Urinary bladder (tissue), 4 donors: Measurements from ENCODE around the gene SERP1. TPM values are rescaled to one million over a fixed set of nuclear protein-coding genes. Genes with fewer than 3 reads are reported as not detected.

ENCODE experiments used
- DNase-seq: peaks from one replicate; pipeline ENCODE4 v3.0.0-alpha.2; 2015; ENCODE audit errors: extremely low spot score
- H3K27ac ChIP-seq: one replicate; pipeline ENCODE4 v1.5.1; 2013; ENCODE audit warnings: low read depth, mild to moderate bottlenecking, moderate library complexity
- H3K36me3 ChIP-seq: one replicate; pipeline ENCODE4 v1.6.1; 2013; ENCODE audit warnings: mild to moderate bottlenecking, moderate library complexity; ENCODE audit not compliant: insufficient read depth
- H3K4me1 ChIP-seq: one replicate; pipeline ENCODE4 v1.6.1; 2013; ENCODE audit warnings: mild to moderate bottlenecking, moderate library complexity; ENCODE audit not compliant: insufficient read depth
- H3K4me3 ChIP-seq: one replicate; pipeline ENCODE4 v1.5.1; 2013; ENCODE audit warnings: low read depth, low read length
- WGBS: extraction: QIAGEN DNeasy Blood & Tissue Kit; methylation state at CpG from one replicate; pipeline ENCODE4 v1.1.7; 2013; 5-methylcytosine and 5-hydroxymethylcytosine counted together
- polyA plus RNA-seq: library from polyadenylated mRNA; stranded (reverse); fragments of 200-250 nt; gene quantifications from one replicate; pipeline ENCODE4 v1.2.3, GENCODE V29; 2013
- total RNA-seq: library from RNA; depleted of rRNA; stranded (reverse); fragments of >200 nt; gene quantifications from one replicate; pipeline ENCODE4 v1.2.3, GENCODE V29; 2014
- donor health status: healthy with polysubstance abuse.
- donor health status: healthy.

SERP1 gene
- total RNA-seq (144 TPM), polyA plus RNA-seq (115 TPM)

DNA sequence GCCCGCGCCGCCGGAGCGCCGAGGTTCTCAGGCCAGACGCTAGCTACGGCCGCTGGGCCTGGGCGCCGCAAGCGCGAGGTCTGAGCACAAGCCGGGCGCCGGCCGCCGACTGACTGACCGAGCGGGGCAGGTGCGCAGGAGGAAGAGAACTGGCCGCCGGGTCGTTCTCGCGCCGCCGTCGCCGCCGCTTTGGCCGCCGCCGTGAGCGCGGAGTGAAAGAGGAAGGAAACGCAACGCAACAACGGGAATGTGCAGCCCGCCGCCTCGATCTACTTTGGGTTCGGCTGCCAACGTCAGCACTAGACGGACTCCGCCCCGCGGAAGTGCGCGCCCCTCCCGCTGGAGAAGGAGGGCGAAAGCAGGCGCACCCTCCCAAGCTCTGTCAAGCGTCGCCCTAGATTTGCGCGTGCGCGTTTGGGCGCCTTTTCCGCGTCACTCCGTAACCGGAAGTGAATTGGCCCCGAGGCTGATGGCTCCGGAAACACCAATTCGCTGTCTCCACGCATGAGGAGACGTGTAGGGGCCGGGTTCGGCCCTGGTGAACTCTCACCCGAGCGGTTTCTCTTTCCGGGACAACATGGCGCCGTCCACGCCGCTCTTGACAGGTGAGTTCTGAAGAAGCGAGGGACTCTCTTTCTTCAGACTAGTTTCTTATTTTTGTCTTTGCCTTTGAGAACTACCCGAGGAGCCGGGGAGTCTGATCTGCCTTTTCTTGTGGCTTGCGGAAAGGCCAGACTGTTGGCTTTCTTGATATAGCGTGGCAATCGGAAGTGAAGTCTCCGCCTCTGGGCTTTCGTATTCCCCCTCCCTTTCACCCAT, at the start of gene SERP1, which contains the start of gene EIF2A:
SERP1 (minus strand) TSS at position 271 of the 819 bp plus-strand sequence. CDS start 361 bp downstream, outside the sequence.
EIF2A (plus strand) TSS at position 562 of the 819 bp plus-strand sequence; CDS start at position 578, 16 bp downstream.
- peaks cover 4% of the 10 kb centered on the region for H3K36me3 ChIP-seq
- under 1% methylated on average over 86 of the region's 86 CpGs for WGBS
- peak within 1 kb of the TSS; percentile 71 for H3K4me3 ChIP-seq
- peak within 1 kb of the TSS; percentile 98 for H3K27ac ChIP-seq
- H3K4me1 ChIP-seq: no peaks in the 10 kb centered on the region
- peak; percentile 98 for DNase-seq

DNA sequence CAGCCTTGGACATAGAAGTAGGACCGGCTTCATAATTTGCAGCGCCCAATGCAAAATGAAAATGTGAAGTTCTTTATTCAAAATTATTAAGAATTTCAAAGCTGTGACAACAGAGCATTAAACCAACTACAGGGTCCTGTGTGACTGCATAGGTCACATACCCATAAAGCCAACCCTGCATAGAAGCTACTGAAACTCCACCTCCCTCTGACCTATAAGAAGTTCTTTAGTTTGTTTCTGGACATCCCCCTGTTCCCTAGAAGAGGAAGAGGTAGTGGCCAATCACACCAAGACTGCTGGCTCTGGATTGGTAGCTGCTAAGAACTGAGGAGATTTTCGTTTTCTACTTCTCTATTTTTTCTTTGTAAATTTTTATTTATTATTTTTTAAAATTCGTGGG, 47.9 kb upstream of the SERP1 start:
- Histone ChIP-seq H3K4me3 (no peak overlapping the region), H3K36me3 (peaks cover 1% of the 10 kb centered on the region), H3K4me1 (no peaks in the 10 kb centered on the region), H3K27ac (no peak overlapping the region)
- no peak for DNase-seq
- 91% methylated on average over 4 of the region's 4 CpGs for WGBS

DNA sequence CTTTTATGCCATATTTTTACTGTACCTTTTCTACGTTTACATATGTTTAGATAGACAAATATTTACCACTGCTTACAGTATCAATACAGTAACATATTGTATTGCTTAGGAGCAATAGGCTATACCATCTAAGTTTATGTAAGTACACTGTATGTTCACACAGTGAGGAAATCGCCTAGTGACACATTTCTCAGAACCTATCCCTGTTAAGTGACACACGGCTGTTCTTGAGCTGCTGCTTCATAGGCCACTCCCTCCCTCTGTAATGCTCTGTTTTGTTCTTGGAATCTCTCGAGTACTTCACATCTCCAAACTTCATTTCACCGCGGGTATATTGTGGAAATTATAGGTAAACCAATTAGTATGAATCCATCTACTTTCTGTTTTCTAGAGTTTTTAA, 43.5 kb upstream of the SERP1 start:
- Histone ChIP-seq H3K27ac (no peak overlapping the region), H3K36me3 (peaks cover 1% of the 10 kb centered on the region), H3K4me1 (no peaks in the 10 kb centered on the region), H3K4me3 (no peak overlapping the region)
- 69% methylated on average over 6 of the region's 6 CpGs for WGBS
- no peak for DNase-seq

DNA sequence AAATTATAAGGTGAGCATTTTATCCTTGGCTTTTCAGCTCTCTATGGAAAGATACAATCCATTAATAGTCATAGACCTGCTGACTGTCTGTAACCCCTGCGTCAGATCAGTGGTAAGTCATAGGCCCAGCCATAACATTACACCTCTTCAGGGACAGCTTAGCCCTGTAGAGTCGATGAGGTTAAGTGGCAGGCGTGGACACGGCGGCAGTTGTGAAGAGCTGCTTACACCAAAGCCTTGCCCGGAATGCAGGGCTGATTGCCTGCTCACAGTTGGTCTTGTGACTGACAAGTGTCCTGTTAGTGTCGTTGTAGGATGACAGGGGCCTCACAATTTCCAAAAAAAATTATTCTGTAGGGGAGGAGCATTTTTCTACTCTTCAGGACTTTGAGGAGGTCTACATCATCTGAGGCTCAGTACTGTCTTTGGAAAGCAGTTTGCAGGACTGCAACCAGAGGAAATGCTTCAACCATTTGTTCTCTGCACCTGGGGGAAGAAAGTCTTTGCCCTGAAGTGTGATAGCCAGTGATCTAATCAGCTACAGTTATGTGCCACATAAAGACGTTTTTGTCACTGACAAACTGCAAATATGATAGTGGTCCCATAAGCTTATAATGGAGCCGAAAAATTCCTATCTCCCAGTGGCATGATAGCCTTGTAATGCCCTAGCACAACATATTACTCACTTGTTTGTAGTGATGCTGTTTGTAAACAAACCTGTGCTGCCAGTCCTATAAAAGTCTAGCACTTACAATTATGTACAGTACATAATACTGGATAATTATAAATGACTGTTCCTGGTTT, 41.9 kb upstream of the SERP1 start:
- H3K27ac ChIP-seq: no peak overlapping the region
- 61% methylated on average over 9 of the region's 9 CpGs for WGBS
- peaks cover 1% of the 10 kb centered on the region for H3K36me3 ChIP-seq
- H3K4me3 ChIP-seq: no peak overlapping the region
- no peaks in the 10 kb centered on the region for H3K4me1 ChIP-seq
- DNase-seq: no peak

DNA sequence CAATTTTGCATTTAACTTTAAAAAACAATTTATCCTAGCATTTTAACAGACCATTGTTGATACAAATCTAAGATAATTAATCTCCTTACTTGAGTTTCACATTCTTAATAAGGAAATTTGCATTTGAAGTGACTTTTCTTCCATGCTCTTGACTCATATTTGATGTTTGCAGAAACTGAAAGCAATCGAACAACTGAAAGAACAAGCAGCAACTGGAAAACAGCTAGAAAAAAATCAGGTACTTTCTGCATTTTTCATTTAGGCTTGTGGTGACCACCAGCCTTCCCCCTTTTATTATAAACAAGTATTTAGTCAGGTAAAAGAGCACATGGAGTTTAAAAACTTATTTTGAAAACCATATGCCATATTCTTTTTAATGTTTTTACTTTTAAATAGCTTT, 36.7 kb upstream of the SERP1 start:
- no peak for DNase-seq
- H3K27ac ChIP-seq: no peak overlapping the region
- H3K4me3 ChIP-seq: no peak overlapping the region
- WGBS: 89% methylated on average over 1 of the region's 1 CpG
- peaks cover 2% of the 10 kb centered on the region for H3K36me3 ChIP-seq
- H3K4me1 ChIP-seq: no peaks in the 10 kb centered on the region

DNA sequence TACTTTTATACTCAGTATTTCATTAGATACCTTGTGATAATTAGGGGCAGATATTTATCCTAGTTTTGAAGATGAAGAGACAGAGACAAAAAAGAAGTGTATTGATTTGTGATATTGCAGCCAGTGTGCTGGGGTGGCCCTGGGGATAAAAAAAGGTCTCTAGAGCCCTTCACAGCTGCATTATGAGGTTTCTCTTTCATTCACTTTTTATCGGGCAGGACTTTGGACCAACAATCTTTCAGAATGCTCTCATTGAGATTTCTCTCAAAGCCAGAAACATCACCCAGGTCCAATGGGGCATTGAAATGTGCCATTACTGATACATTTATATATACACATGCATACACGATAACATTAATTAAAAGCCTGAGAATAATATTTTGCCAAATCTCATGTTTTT, 36.3 kb upstream of the SERP1 start:
- H3K4me3 ChIP-seq: no peak overlapping the region
- H3K27ac ChIP-seq: no peak overlapping the region
- H3K4me1 ChIP-seq: no peaks in the 10 kb centered on the region
- H3K36me3 ChIP-seq: peaks cover 2% of the 10 kb centered on the region
- DNase-seq: no peak
- 91% methylated on average over 2 of the region's 2 CpGs for WGBS

DNA sequence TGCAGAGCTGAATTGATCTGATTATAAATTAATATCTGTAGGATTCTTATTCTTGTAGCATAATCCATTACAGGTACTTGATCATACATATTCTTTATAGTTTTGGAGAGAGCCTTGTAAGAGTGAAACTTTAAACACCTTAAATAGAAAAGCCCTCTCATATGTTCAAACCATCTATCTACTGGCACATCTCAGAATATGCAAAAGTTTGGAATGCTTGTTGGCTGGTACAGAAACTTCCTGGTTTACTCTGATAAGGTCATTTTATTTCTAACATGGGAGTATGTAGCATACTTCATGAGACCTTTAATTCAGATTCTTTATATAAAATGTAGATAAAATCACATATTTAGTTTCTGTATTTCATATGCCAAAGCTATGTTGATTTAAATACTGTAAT, 34.9 kb upstream of the SERP1 start:
- Histone ChIP-seq H3K4me3 (no peak overlapping the region), H3K4me1 (no peaks in the 10 kb centered on the region), H3K36me3 (peaks cover 4% of the 10 kb centered on the region), H3K27ac (no peak overlapping the region)
- DNase-seq: no peak

DNA sequence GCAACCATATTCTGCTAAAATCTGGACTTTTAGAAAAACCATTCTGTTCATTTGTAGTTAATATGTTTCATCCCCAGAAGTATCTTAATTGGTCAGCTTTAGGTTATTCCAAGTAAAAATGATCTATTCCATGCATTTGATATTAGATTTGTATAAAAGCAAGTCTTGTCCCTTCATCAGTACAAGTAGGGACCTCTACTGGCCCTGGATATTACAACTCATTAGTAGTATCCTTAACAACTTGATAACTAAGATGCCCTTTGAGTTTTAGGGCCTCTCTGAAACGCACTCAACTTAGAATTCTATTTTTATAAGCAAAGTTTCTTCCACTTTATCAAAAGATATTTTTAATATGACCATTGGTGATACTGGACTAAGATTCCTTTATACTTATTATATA, 31.6 kb upstream of the SERP1 start:
- Histone ChIP-seq H3K4me3 (no peak overlapping the region), H3K4me1 (no peaks in the 10 kb centered on the region), H3K36me3 (peaks cover 4% of the 10 kb centered on the region), H3K27ac (no peak overlapping the region)
- WGBS: 72% methylated on average over 1 of the region's 1 CpG
- no peak for DNase-seq

DNA sequence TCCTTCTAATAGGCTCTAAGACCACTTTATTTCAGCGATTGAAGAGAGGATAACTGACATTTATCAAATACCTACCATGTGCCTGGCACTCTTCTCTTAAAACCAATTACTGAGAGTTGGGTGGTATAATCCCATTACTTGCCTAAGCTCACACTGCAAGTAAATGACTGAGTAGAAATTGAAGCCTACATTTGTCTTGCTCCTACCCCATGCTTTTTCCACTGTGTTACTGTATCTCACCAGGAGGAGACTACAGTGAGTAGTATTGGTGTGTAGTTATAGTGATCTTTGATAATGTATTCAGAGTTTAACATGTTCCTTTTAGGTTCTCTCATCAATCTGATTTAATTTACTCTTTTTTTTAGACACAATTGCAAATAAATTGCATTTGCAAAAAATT, 21.0 kb upstream of the SERP1 start:
- H3K4me1 ChIP-seq: no peaks in the 10 kb centered on the region
- no peak for DNase-seq
- 95% methylated on average over 1 of the region's 1 CpG for WGBS
- H3K27ac ChIP-seq: no peak overlapping the region
- H3K4me3 ChIP-seq: no peak overlapping the region
- H3K36me3 ChIP-seq: peaks cover 2% of the 10 kb centered on the region

DNA sequence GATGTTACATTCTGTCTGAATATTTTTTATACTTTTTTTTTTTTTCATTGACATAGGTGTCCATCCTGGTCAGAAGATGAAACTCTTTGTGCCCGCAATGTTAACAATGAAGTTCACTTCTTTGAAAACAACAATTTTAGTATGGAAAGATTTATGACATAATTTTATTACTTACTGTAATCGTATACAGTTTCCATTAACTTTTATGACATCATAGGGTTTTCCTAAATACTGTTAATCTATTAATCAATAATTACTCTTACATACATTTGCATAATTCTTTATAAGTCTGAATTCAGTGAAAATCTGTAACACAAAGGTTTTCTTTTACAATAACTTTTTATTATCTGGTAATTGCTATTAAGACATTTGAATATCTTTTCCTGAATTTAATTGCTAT, 17.9 kb upstream of the SERP1 start:
- DNase-seq: no peak
- Histone ChIP-seq H3K36me3 (peaks cover 2% of the 10 kb centered on the region), H3K4me3 (no peak overlapping the region), H3K4me1 (no peaks in the 10 kb centered on the region), H3K27ac (no peak overlapping the region)
- WGBS: 80% methylated on average over 2 of the region's 2 CpGs

DNA sequence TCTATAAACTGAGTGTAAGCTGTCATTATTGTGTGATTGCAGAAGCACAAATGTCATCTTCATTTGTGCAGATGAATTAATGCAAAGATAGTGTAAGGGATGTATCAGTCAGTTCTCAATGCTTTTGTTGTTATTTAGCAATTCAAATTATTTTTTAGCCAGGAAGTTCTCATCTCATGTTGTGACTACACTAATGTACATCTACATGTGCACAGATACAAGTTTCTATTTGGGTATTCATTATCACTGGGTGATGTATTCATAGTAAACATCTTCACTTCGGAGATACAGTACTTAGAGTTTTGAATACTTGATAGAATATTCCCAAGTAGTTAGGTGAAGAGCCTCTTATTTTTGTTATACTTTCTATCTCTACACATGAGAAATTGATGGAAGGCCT, 11.4 kb upstream of the SERP1 start:
- WGBS: 61% methylated on average over 1 of the region's 1 CpG

DNA sequence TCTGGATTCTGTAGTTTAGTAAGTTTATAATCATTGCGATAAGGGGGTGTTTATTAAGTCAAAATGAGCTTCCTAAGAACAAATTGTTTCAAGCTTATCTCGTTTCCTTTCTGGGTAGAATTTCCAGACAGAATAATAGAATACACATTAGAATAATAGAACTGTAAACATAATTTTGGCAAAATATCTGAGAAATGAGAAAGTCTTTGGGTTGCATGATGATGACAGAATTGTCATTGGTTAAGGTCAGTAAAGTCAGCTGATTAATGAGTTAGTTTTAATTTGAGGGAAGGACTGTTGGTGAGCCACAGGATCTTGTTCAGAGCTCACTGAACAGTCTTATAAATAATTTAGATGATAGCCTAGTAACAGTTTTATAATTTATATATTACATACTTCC, 10.5 kb upstream of the SERP1 start:
- WGBS: 75% methylated on average over 2 of the region's 2 CpGs
- H3K27ac ChIP-seq: no peak overlapping the region
- peaks cover 2% of the 10 kb centered on the region for H3K36me3 ChIP-seq
- H3K4me1 ChIP-seq: no peaks in the 10 kb centered on the region
- H3K4me3 ChIP-seq: no peak overlapping the region
- DNase-seq: no peak

More for the DNA sequence above, 11.4 kb upstream of the SERP1 start:
- Histone ChIP-seq H3K36me3 (peaks cover 2% of the 10 kb centered on the region), H3K27ac (no peak overlapping the region), H3K4me1 (no peaks in the 10 kb centered on the region), H3K4me3 (no peak overlapping the region)
- DNase-seq: no peak

DNA sequence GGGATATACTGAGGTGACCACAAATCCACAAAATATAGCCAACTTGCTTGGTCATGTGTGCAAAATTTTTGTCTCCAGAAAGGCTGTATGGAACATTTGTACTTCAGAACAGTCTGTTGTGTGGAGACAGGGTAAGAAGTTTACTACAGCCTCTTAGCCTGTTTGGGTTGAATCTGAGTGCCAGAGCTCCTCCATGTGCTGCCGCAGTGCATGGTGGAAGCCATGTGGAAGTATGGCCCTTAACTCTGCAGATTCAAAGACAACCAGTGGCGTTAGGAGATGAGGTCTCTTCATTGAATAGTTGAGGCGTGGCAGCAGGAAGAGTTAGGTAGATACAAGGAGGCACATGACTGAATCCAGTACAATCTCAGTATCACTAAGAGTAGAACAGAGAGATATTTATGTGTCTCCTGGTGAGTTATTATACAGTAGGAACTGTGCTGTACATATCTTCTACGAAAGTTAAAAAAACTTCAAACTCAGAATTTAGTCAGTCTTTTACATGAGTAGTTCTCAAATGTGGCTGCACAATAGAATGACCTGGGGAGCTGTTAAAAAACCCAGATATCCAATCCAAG, 9.7 kb upstream of the SERP1 start:
- Histone ChIP-seq H3K4me1 (no peaks in the 10 kb centered on the region), H3K36me3 (peaks cover 2% of the 10 kb centered on the region), H3K4me3 (no peak overlapping the region), H3K27ac (no peak overlapping the region)
- no peak for DNase-seq
- WGBS: 94% methylated on average over 4 of the region's 4 CpGs
